NOMO-1 treated with dmso at 0.1 percent for 144 hours (cell line): Measurements from ENCODE around the gene FEV.

Source experiments
- DNase-seq: peaks from one replicate; lab custom pipeline; 2025; ENCODE audit not compliant: unreplicated experiment; lab: John Stamatoyannopoulos, UW

FEV gene

GRCh38 chr2:219017201-219017931 is 32.4 kb upstream of the FEV start:
- no peak for DNase-seq

GRCh38 chr2:219016721-219017120 is 31.7 kb upstream of the FEV start:
- DNase-seq, result no peak

GRCh38 chr2:219010873-219011272 is 25.9 kb upstream of the FEV start:
- no peak for DNase-seq

GRCh38 chr2:219010162-219010756 is 25.3 kb upstream of the FEV start:
- DNase-seq, result no peak

GRCh38 chr2:219009294-219009693 is 24.3 kb upstream of the FEV start:
- DNase-seq, result no peak

- no peak for DNase-seq
These were observed 19.0 kb upstream of the FEV start for GRCh38 chr2:219003979-219004378.

GRCh38 chr2:219003267-219003634 is 18.3 kb upstream of the FEV start:
- no peak for DNase-seq

GRCh38 chr2:219002395-219003266 is 17.6 kb upstream of the FEV start:
- DNase-seq, result no peak

- no peak for DNase-seq
These were observed 16.8 kb upstream of the FEV start for GRCh38 chr2:219001577-219002394.

GRCh38 chr2:219001100-219001576 is 16.2 kb upstream of the FEV start:
- DNase-seq, result no peak

GRCh38 chr2:219000569-219000960 is 15.6 kb upstream of the FEV start:
- no peak for DNase-seq

- DNase-seq, result no peak
These were observed 15.0 kb upstream of the FEV start for GRCh38 chr2:218999881-219000568.

GRCh38 chr2:218999021-218999880 is 14.3 kb upstream of the FEV start:
- no peak for DNase-seq

GRCh38 chr2:218998414-218999002 is 13.5 kb upstream of the FEV start:
- DNase-seq, result no peak

GRCh38 chr2:218997731-218998130 is 12.7 kb upstream of the FEV start:
- no peak for DNase-seq

- no peak for DNase-seq
These were observed 12.0 kb upstream of the FEV start for GRCh38 chr2:218996937-218997336.

GRCh38 chr2:218995972-218996711 is 11.2 kb upstream of the FEV start:
- peak; percentile 58 for DNase-seq

GRCh38 chr2:218995561-218995960 is 10.6 kb upstream of the FEV start:
- no peak for DNase-seq
